Liver (tissue), 9 donors: ENCODE measurements around the gene SLC20A1. TPM values are rescaled to one million over a fixed set of nuclear protein-coding genes. Genes with fewer than 3 reads are reported as not detected.

Experiments used
- DNase-seq: peaks from one replicate; pipeline ENCODE4 v3.0.0-alpha.2; 2017; ENCODE audit warnings: low spot score
- H3K27ac ChIP-seq, 2 donors: one replicate each; pipeline ENCODE4 v1.7.0; 2013; ENCODE audit warnings: inconsistent platforms in 2 of 2, low read length in 2 of 2, control low read depth in 1 of 2, low read depth in 1 of 2, mild to moderate bottlenecking in 1 of 2
- H3K27me3 ChIP-seq, 4 donors: one replicate each; pipeline versions ENCODE4 v1.6.1 to v1.7.0; 2013; ENCODE audit warnings: low read length in 3 of 4, inconsistent platforms in 1 of 4, mild to moderate bottlenecking in 1 of 4, moderate library complexity in 1 of 4; ENCODE audit not compliant: control insufficient read depth in 4 of 4, insufficient read depth in 4 of 4
- H3K36me3 ChIP-seq, 4 donors: one replicate each; pipeline versions ENCODE4 v1.6.1 to v1.7.0; 2013; ENCODE audit warnings: low read length in 3 of 4, mild to moderate bottlenecking in 3 of 4, low read depth in 1 of 4, moderate library complexity in 1 of 4; ENCODE audit not compliant: control insufficient read depth in 4 of 4, insufficient read depth in 3 of 4
- H3K4me1 ChIP-seq, 4 donors: one replicate each; pipeline versions ENCODE4 v1.6.1 to v1.7.0; 2013; ENCODE audit warnings: low read length in 3 of 4, mild to moderate bottlenecking in 3 of 4, moderate library complexity in 1 of 4; ENCODE audit not compliant: control insufficient read depth in 4 of 4, insufficient read depth in 4 of 4
- H3K4me3 ChIP-seq, 3 donors: one replicate each; pipeline versions ENCODE4 v1.6.1 to v1.7.0; 2013; ENCODE audit warnings: low read length in 3 of 3, control low read depth in 1 of 3, low read depth in 1 of 3, mild to moderate bottlenecking in 1 of 3
- H3K9ac ChIP-seq, 2 donors: one replicate each; pipeline ENCODE4 v1.7.0; 2013; ENCODE audit warnings: low read length in 2 of 2, mild to moderate bottlenecking in 2 of 2, moderate library complexity in 2 of 2, control low read depth in 1 of 2, low read depth in 1 of 2
- H3K9me3 ChIP-seq, 4 donors: one replicate each; pipeline versions ENCODE4 v1.6.1 to v1.7.0; 2013; ENCODE audit warnings: low read length in 3 of 4; ENCODE audit not compliant: control insufficient read depth in 4 of 4
- EGR1 ChIP-seq, 2 donors: IDR thresholded peaks; 2 replicates each; pipeline ENCODE4 v1.6.1; 2016 to 2018; ENCODE audit warnings: antibody characterized with exemption in 2 of 2, low read depth in 2 of 2
- FOXA1 ChIP-seq: IDR thresholded peaks from 2 replicates; pipeline ENCODE4 v1.6.1; 2016; ENCODE audit warnings: antibody characterized with exemption
- GABPA ChIP-seq, 2 donors: IDR thresholded peaks in 1 of 2; conservative IDR thresholded peaks in 1 of 2; 2 replicates each; pipeline ENCODE4 v1.6.1; 2016; ENCODE audit warnings: antibody characterized with exemption in 2 of 2, mild to moderate bottlenecking in 1 of 2, moderate library complexity in 1 of 2
- HNF4A ChIP-seq, 2 donors: conservative IDR thresholded peaks; 2 replicates each; pipeline ENCODE4 v1.6.1; 2016; ENCODE audit warnings: antibody characterized with exemption in 2 of 2, mild to moderate bottlenecking in 2 of 2
- HNF4G ChIP-seq: IDR thresholded peaks from 2 replicates; pipeline ENCODE4 v1.6.1; 2016; ENCODE audit warnings: antibody characterized with exemption
- JUND ChIP-seq, 2 donors: IDR thresholded peaks; 2 replicates each; pipeline ENCODE4 v1.6.1; 2016; ENCODE audit warnings: antibody characterized with exemption in 2 of 2
- NR2F2 ChIP-seq: IDR thresholded peaks from 2 replicates; pipeline ENCODE4 v1.6.1; 2016; ENCODE audit warnings: antibody characterized with exemption
- RXRA ChIP-seq, 2 donors: IDR thresholded peaks; 2 replicates each; pipeline ENCODE4 v1.6.1; 2017 to 2018; ENCODE audit warnings: antibody characterized with exemption in 2 of 2, mild to moderate bottlenecking in 1 of 2
- TAF1 ChIP-seq: conservative IDR thresholded peaks from 2 replicates; pipeline ENCODE4 v1.6.1; 2016; ENCODE audit warnings: antibody characterized with exemption, mild to moderate bottlenecking
- YY1 ChIP-seq: IDR thresholded peaks from 2 replicates; pipeline ENCODE4 v1.6.1; 2016; ENCODE audit warnings: antibody characterized with exemption, mild to moderate bottlenecking
- WGBS: extraction: QIAGEN DNeasy Blood & Tissue Kit; methylation state at CpG from one replicate; pipeline ENCODE4 v1.1.7; 2013; 5-methylcytosine and 5-hydroxymethylcytosine counted together
- polyA plus RNA-seq, 2 donors: library from polyadenylated mRNA; stranded (reverse) in 1 of 2; unstranded in 1 of 2; fragments of 200-250 nt in 1 of 2; fragments of >200 nt in 1 of 2; fragmentation: Nextera tagmentation in 1 of 2; extraction: Ambion mirVana in 1 of 2; gene quantifications; one replicate each; pipeline versions ENCODE4 v1.2.1 to v1.2.3, GENCODE V29; 2013 to 2015
- total RNA-seq, 2 donors: library from RNA; depleted of rRNA; stranded (reverse); fragments of >200 nt; gene quantifications; one replicate each; pipeline ENCODE4 v1.2.3, GENCODE V29; 2014
- TF ChIP-seq, protein P1 (sequence below): IDR thresholded peaks from 2 replicates; pipeline ENCODE4 v1.6.1; 2016; ENCODE audit warnings: antibody characterized with exemption
- TF ChIP-seq, protein P2 (sequence below): fragments of 150-350 bp; IDR thresholded peaks from 2 replicates; pipeline ENCODE4 v1.5.1; 2017; ENCODE audit warnings: improper control_type of control experiment, low read depth, low read length; ENCODE audit not compliant: missing input control
- TF ChIP-seq, protein P3 (sequence below): IDR thresholded peaks from 2 replicates; pipeline ENCODE4 v1.6.1; 2016; ENCODE audit warnings: antibody characterized with exemption
- TF ChIP-seq, protein P4 (sequence below): IDR thresholded peaks from 2 replicates; pipeline ENCODE4 v1.6.1; 2016; ENCODE audit warnings: antibody characterized with exemption
- TF ChIP-seq, protein P5 (sequence below): IDR thresholded peaks from 2 replicates; pipeline ENCODE4 v1.6.1; 2016; ENCODE audit warnings: antibody characterized with exemption, mild to moderate bottlenecking
- donor health status: healthy.
- donor health status: healthy.
- donor health status: healthy.
- donor health status: healthy.
- donor health status: healthy.

SLC20A1 gene
- total and polyA plus RNA-seq, 4 donors: 15.3 to 56.9 (median 20.0) TPM

DNA sequence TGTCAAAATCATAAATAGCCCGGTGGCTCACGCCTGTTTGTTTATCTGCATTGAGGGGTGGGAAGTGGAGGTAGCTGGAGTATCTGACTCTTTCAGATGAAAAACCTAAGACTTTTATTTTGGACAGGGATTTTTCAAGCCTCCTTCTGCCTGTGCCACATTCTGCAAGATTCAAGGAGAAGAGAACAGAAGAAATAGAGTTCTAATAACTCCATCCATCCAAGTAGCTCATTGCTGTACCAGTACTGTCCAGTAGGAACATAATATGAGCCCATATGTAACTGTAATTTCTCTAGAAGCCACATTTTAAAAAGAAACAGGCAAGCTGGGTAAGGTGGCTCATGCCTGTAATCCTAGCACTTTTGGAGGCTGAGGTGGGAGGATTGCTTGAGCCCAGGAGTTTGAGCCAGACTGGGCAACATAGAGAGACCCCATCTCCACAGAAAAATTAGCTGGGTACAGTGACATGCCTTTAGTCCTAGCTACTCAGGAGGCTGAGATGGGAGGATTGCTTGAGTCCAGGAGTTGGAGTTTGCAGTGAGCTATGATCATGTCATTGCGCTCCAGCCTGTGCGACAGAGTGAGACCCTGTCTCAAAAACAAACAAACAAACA, 39.6 kb downstream of the SLC20A1 start:
- TF ChIP-seq, protein P1, sequence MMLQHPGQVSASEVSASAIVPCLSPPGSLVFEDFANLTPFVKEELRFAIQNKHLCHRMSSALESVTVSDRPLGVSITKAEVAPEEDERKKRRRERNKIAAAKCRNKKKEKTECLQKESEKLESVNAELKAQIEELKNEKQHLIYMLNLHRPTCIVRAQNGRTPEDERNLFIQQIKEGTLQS: no peak
- TF ChIP-seq, protein P2, sequence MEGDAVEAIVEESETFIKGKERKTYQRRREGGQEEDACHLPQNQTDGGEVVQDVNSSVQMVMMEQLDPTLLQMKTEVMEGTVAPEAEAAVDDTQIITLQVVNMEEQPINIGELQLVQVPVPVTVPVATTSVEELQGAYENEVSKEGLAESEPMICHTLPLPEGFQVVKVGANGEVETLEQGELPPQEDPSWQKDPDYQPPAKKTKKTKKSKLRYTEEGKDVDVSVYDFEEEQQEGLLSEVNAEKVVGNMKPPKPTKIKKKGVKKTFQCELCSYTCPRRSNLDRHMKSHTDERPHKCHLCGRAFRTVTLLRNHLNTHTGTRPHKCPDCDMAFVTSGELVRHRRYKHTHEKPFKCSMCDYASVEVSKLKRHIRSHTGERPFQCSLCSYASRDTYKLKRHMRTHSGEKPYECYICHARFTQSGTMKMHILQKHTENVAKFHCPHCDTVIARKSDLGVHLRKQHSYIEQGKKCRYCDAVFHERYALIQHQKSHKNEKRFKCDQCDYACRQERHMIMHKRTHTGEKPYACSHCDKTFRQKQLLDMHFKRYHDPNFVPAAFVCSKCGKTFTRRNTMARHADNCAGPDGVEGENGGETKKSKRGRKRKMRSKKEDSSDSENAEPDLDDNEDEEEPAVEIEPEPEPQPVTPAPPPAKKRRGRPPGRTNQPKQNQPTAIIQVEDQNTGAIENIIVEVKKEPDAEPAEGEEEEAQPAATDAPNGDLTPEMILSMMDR: no peak
- TF ChIP-seq, protein P3, sequence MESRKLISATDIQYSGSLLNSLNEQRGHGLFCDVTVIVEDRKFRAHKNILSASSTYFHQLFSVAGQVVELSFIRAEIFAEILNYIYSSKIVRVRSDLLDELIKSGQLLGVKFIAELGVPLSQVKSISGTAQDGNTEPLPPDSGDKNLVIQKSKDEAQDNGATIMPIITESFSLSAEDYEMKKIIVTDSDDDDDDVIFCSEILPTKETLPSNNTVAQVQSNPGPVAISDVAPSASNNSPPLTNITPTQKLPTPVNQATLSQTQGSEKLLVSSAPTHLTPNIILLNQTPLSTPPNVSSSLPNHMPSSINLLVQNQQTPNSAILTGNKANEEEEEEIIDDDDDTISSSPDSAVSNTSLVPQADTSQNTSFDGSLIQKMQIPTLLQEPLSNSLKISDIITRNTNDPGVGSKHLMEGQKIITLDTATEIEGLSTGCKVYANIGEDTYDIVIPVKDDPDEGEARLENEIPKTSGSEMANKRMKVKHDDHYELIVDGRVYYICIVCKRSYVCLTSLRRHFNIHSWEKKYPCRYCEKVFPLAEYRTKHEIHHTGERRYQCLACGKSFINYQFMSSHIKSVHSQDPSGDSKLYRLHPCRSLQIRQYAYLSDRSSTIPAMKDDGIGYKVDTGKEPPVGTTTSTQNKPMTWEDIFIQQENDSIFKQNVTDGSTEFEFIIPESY: no peak
- TF ChIP-seq, protein P4, sequence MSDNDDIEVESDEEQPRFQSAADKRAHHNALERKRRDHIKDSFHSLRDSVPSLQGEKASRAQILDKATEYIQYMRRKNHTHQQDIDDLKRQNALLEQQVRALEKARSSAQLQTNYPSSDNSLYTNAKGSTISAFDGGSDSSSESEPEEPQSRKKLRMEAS: no peak
- no peak for TF ChIP-seq HNF4A (conservative IDR thresholded peaks at IDR 0.05)
- TF ChIP-seq, protein P5, sequence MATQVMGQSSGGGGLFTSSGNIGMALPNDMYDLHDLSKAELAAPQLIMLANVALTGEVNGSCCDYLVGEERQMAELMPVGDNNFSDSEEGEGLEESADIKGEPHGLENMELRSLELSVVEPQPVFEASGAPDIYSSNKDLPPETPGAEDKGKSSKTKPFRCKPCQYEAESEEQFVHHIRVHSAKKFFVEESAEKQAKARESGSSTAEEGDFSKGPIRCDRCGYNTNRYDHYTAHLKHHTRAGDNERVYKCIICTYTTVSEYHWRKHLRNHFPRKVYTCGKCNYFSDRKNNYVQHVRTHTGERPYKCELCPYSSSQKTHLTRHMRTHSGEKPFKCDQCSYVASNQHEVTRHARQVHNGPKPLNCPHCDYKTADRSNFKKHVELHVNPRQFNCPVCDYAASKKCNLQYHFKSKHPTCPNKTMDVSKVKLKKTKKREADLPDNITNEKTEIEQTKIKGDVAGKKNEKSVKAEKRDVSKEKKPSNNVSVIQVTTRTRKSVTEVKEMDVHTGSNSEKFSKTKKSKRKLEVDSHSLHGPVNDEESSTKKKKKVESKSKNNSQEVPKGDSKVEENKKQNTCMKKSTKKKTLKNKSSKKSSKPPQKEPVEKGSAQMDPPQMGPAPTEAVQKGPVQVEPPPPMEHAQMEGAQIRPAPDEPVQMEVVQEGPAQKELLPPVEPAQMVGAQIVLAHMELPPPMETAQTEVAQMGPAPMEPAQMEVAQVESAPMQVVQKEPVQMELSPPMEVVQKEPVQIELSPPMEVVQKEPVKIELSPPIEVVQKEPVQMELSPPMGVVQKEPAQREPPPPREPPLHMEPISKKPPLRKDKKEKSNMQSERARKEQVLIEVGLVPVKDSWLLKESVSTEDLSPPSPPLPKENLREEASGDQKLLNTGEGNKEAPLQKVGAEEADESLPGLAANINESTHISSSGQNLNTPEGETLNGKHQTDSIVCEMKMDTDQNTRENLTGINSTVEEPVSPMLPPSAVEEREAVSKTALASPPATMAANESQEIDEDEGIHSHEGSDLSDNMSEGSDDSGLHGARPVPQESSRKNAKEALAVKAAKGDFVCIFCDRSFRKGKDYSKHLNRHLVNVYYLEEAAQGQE: no peak
- TF ChIP-seq HNF4G: no peak
- TF ChIP-seq GABPA (IDR thresholded peaks at IDR 0.05 in 1 of 2, conservative IDR thresholded peaks at IDR 0.05 in 1 of 2): no peak
- no peak for TF ChIP-seq EGR1 (IDR thresholded peaks at IDR 0.05; ENCODE audit: low read depth in 2 of 2)
- TF ChIP-seq NR2F2: no peak
- no peak for TF ChIP-seq TAF1
- TF ChIP-seq FOXA1: no peak
- TF ChIP-seq YY1: no peak
- TF ChIP-seq RXRA (IDR thresholded peaks at IDR 0.05): no peak
- no peak for TF ChIP-seq JUND (IDR thresholded peaks at IDR 0.05)
- H3K9me3 ChIP-seq: no peaks in the 10 kb centered on the region
- WGBS: 90% methylated on average over 4 of the region's 4 CpGs
- no peaks in the 10 kb centered on the region for H3K27me3 ChIP-seq
- no peak overlapping the region for H3K4me3 ChIP-seq
- DNase-seq: no peak
- no peaks in the 10 kb centered on the region for H3K36me3 ChIP-seq
- peaks cover 0 to 6% (median 0%) of the 10 kb centered on the region in 4 donors for H3K4me1 ChIP-seq
- H3K9ac ChIP-seq: no peak overlapping the region
- no peak overlapping the region for H3K27ac ChIP-seq
